Measurements from ENCODE around the gene STPG3. TPM values are rescaled to one million over a fixed set of nuclear protein-coding genes. Genes with fewer than 3 reads are reported as not detected.

The STPG3 gene
- polyA plus RNA-seq, 1 of the 3 experiments (the other 2 are of a cell fraction), result not detected

DNA sequence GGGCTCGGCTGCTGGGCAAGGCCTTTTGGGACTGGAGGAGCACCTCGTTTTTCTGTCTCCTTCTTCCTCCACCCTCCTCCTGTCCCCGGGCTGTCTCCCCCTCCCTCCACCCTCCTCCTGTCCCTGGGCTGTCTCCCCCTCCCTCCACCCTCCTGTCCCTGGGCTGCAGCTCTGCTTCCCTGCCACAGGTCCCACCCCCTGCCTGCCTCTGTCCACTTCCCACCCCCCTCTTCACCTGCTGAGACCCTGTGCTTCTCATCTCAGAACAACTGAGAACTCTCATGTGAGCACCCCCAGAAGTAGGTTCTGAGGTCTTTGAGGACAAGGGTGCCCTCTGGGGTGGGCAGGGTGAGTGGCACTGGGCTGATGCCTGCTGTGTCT, 20.6 kb downstream of the STPG3 start:
- Histone ChIP-seq H2AFZ (ENCODE audit: low read depth) (no peak overlapping the region), H3K9ac (no peak overlapping the region), H3K79me2 (ENCODE audit: insufficient read depth) (no peaks in the 10 kb centered on the region), H3K4me3 (ENCODE audit: low read depth in 2 of 2, low read length in 1 of 2) (no peak overlapping the region), H3F3A (replicated peaks; ENCODE audit: insufficient read depth) (peaks cover 8% of the 10 kb centered on the region), H3K9me3 (no peaks in the 10 kb centered on the region), H4K20me1 (ENCODE audit: insufficient read depth) (0 out of 2 replicates have a peak, but pooled peaks cover 3% of the 10 kb centered on the region), H3K36me3 (replicated peaks in 1 of 2; ENCODE audit: control insufficient read depth in 1 of 2, insufficient read depth in 2 of 2, low read length in 1 of 2) (peaks cover 19 to 41% of the 10 kb centered on the region in 2 experiments), H3K9me2 (no peaks in the 10 kb centered on the region), H3K27me3 (ENCODE audit: insufficient read depth) (no peaks in the 10 kb centered on the region), H3K4me2 (no peak overlapping the region), H3K27ac (ENCODE audit: low read depth in 2 of 2, low read length in 1 of 2) (no peak overlapping the region), H3K4me1 (ENCODE audit: control insufficient read depth in 1 of 2, insufficient read depth in 2 of 2, low read depth in 1 of 2, low read length in 1 of 2) (no peaks in the 10 kb centered on the region; a peak in 2 of 4 replicates)
- DNase-seq, result no peak
- no peak for TF ChIP-seq MXI1 (IDR thresholded peaks at IDR 0.05; ENCODE audit: low read depth, low read length)
- ChIA-PET POLR2A (no interaction called here), CTCF (interaction anchor here (1.5 to 2.8 kb wide), 3 partner anchors 14 to 151 kb away, joined by 3 to 16 read pairs (median 6); partner anchors contain the start of genes EXD3 and NOXA1)
- WGBS (ENCODE audit: low lambda C conversion rate), result 71% methylated on average over 3 of the region's 3 CpGs

DNA sequence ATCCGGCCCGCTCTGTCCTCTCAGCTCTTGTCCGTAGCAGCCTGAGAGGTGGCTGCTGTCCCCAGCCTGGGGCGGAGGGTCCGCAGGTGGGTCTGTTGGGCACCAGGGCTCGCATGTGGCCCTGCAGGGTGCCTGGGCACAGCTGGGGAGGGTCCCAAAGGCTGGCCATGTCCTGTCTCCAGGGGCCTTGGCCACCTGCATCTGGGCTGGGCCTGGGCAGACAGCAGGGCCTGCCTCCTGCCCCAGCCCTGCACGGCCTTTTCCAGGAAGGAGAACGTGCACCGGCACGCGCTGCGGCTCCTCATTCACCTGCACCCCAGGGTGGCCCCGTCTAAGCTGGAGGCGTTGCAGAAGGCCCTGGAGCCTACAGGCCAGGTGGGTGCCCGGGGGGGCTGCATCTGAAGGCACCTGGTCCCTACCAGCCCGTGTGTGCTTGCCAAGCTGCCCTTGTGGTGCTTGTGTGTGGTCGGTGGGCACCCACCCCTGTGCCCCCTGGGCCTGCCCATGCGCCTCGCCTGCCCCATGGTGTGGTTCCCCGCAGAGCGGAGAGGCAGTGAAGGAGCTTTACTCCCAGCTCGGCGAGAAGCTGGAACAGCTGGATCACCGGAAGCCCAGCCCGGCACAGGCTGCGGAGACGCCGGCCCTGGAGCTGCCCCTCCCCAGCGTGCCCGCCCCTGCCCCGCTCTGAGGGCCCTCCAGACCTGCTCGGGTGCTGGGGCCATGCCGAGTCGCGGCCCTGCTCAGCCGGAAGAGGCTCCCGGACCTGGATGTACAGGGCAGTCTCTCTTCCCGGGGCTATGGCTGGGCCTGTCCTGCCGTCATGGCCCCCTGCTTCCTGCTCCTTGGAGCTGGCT, 21.4 kb downstream of the STPG3 start:
- Histone ChIP-seq H3K9ac (no peak overlapping the region), H3K27ac (ENCODE audit: low read depth in 2 of 2, low read length in 1 of 2) (no peak overlapping the region), H3K4me2 (no peak overlapping the region), H3K79me2 (ENCODE audit: insufficient read depth) (no peaks in the 10 kb centered on the region), H3K9me3 (no peaks in the 10 kb centered on the region), H3K27me3 (ENCODE audit: insufficient read depth) (no peaks in the 10 kb centered on the region), H4K20me1 (ENCODE audit: insufficient read depth) (0 out of 2 replicates have a peak, but pooled peaks cover 3% of the 10 kb centered on the region), H3K9me2 (no peaks in the 10 kb centered on the region), H3F3A (replicated peaks; ENCODE audit: insufficient read depth) (peaks cover 8% of the 10 kb centered on the region), H3K36me3 (replicated peaks in 1 of 2; ENCODE audit: control insufficient read depth in 1 of 2, insufficient read depth in 2 of 2, low read length in 1 of 2) (peaks cover 19 to 36% of the 10 kb centered on the region in 2 experiments), H2AFZ (ENCODE audit: low read depth) (no peak overlapping the region), H3K4me3 (ENCODE audit: low read depth in 2 of 2, low read length in 1 of 2) (no peak overlapping the region), H3K4me1 (ENCODE audit: control insufficient read depth in 1 of 2, insufficient read depth in 2 of 2, low read depth in 1 of 2, low read length in 1 of 2) (no peaks in the 10 kb centered on the region; a peak in 2 of 4 replicates)
- ChIA-PET CTCF (interaction anchor here (0.8 to 2.8 kb wide), 5 partner anchors 11 to 173 kb away, joined by 3 to 18 read pairs (median 5); no protein-coding TSS in a partner anchor), POLR2A (interaction anchor here (1.1 to 1.5 kb wide), 3 partner anchors 9 to 36 kb away, joined by 3 to 8 read pairs (median 3); no protein-coding TSS in a partner anchor)
- TF ChIP-seq GABPA (IDR thresholded peaks at IDR 0.05; ENCODE audit: low read depth), result no peak
- TF ChIP-seq FOXM1 (IDR thresholded peaks at IDR 0.05; ENCODE audit: low read depth), result no peak
- TF ChIP-seq CHD2 (IDR thresholded peaks at IDR 0.05; ENCODE audit: low read length, partially characterized antibody), result no peak
- no peak for TF ChIP-seq POLR2AphosphoS5 (IDR thresholded peaks at IDR 0.05; ENCODE audit: low read depth, low read length)
- TF ChIP-seq EP300 (IDR thresholded peaks at IDR 0.05; ENCODE audit: borderline replicate concordance in 1 of 2, low read depth in 1 of 2, low read length in 1 of 2), result no peak
- TF ChIP-seq, protein P1, sequence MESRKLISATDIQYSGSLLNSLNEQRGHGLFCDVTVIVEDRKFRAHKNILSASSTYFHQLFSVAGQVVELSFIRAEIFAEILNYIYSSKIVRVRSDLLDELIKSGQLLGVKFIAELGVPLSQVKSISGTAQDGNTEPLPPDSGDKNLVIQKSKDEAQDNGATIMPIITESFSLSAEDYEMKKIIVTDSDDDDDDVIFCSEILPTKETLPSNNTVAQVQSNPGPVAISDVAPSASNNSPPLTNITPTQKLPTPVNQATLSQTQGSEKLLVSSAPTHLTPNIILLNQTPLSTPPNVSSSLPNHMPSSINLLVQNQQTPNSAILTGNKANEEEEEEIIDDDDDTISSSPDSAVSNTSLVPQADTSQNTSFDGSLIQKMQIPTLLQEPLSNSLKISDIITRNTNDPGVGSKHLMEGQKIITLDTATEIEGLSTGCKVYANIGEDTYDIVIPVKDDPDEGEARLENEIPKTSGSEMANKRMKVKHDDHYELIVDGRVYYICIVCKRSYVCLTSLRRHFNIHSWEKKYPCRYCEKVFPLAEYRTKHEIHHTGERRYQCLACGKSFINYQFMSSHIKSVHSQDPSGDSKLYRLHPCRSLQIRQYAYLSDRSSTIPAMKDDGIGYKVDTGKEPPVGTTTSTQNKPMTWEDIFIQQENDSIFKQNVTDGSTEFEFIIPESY (IDR thresholded peaks at IDR 0.05; ENCODE audit: borderline replicate concordance, low read depth), result no peak
- TF ChIP-seq MEF2A (IDR thresholded peaks at IDR 0.05; ENCODE audit: borderline replicate concordance, low read depth), result no peak
- TF ChIP-seq, protein P2, sequence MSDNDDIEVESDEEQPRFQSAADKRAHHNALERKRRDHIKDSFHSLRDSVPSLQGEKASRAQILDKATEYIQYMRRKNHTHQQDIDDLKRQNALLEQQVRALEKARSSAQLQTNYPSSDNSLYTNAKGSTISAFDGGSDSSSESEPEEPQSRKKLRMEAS (IDR thresholded peaks at IDR 0.05; ENCODE audit: low read depth), result no peak
- no peak for TF ChIP-seq USF2 (IDR thresholded peaks at IDR 0.05; ENCODE audit: borderline replicate concordance, low read depth, low read length)
- no peak for TF ChIP-seq TAF1 (IDR thresholded peaks at IDR 0.05; ENCODE audit: borderline replicate concordance, low read depth, low read length)
- TF ChIP-seq PBX3 (IDR thresholded peaks at IDR 0.05), result no peak
- WGBS (ENCODE audit: low lambda C conversion rate), result 89% methylated on average over 18 of the region's 39 CpGs
- DNase-seq, result no peak

Data from SK-N-SH (cell line).